ENCODE data around the gene NTM.

- no peak for TF ChIP-seq CTCF (IDR thresholded peaks at IDR 0.05)
- TF ChIP-seq POLR2A (IDR thresholded peaks at IDR 0.05), result no peak
These were observed 979.7 kb downstream of the NTM start for GRCh38 chr11:132349811-132350733.

Measured in adrenal gland (tissue), 5 donors.